Effector memory CD4-positive, alpha-beta T cell (primary cell): Measurements from ENCODE around the gene ASB1.

Experiments
- DNase-seq, 3 donors: peaks; one replicate each; pipeline ENCODE4 v3.0.0-alpha.2; 2020
- H3K27ac ChIP-seq: 2 replicates; pipeline ENCODE4 v1.7.0; 2013; ENCODE audit warnings: mild to moderate bottlenecking, low read length, moderate library complexity; ENCODE audit not compliant: insufficient read depth, poor library complexity, severe bottlenecking
- H3K27me3 ChIP-seq: replicated peaks from 2 replicates; pipeline ENCODE4 v1.7.0; 2013; ENCODE audit warnings: mild to moderate bottlenecking, low read length; ENCODE audit not compliant: insufficient read depth, control insufficient read depth, poor library complexity, severe bottlenecking
- H3K36me3 ChIP-seq: 2 replicates; pipeline ENCODE4 v1.7.0; 2013; ENCODE audit warnings: mild to moderate bottlenecking, low read length, moderate library complexity; ENCODE audit not compliant: control insufficient read depth, insufficient read depth
- H3K4me1 ChIP-seq: 2 replicates; pipeline ENCODE4 v1.7.0; 2013; ENCODE audit warnings: low read length, mild to moderate bottlenecking; ENCODE audit not compliant: control insufficient read depth, insufficient read depth, poor library complexity, severe bottlenecking
- H3K4me3 ChIP-seq: 2 replicates; pipeline ENCODE4 v1.7.0; 2013; ENCODE audit warnings: low read length, low read depth, mild to moderate bottlenecking; ENCODE audit not compliant: insufficient read depth, poor library complexity, severe bottlenecking
- H3K9me3 ChIP-seq: 2 replicates; pipeline ENCODE4 v1.7.0; 2013; ENCODE audit warnings: mild to moderate bottlenecking, low read length, moderate library complexity; ENCODE audit not compliant: control insufficient read depth

Gene ASB1

DNA sequence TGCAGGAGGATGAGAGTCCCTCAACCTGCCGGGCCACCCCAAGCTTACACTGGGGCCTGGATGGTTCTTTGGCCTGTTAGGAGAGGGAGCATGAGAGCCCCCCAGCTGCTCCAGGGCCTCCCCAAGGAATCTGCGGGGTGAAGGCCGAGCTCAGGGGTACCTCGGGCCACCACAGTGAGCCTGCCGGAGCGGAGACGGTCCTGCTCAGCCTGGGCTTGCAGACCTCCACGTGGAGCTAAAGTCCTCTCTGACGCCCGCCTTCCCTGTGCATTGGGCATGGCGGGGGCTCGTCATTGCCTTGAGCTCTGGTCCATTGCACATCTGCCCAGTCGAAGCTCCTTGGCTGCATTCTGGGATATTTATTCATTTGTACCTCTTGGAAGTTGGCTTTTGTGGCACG, 62.7 kb downstream of the ASB1 start:
- Histone ChIP-seq H3K27ac (no peak overlapping the region), H3K4me1 (peaks cover 13% of the 10 kb centered on the region), H3K36me3 (no peaks in the 10 kb centered on the region), H3K9me3 (no peaks in the 10 kb centered on the region), H3K4me3 (no peak overlapping the region), H3K27me3 (no peaks in the 10 kb centered on the region)
- DNase-seq: no peak

- Histone ChIP-seq H3K27me3 (no peaks in the 10 kb centered on the region), H3K27ac (no peak overlapping the region), H3K36me3 (no peaks in the 10 kb centered on the region), H3K4me3 (no peak overlapping the region), H3K4me1 (peaks cover 17% of the 10 kb centered on the region), H3K9me3 (no peaks in the 10 kb centered on the region)
- DNase-seq: no peak
Measured at GRCh38 chr2:238489896-238490295, 63.2 kb downstream of the ASB1 start.

DNA sequence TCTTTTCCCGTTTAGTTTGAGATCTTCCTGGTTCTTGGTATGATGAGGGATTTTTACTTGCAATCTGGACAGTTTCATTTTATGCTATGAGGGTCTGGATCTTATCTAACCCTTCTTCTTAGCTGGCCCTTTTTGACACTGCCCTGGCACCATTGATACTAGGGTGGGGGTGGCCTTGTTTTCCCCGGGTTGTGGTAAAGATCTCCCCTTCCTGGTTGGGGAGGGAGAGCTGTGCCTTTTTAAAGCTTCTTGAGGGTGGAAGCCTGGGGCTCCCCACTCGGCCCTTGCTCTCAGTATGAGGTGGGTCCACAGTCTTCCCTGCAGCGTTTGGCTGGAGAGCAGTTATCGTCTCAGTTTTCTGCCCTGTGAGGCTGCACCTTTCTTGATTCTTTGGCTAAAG, 66.1 kb downstream of the ASB1 start:
- no peak for DNase-seq
- no peaks in the 10 kb centered on the region for H3K9me3 ChIP-seq

GRCh38 chr2:238493411-238493810, 66.7 kb downstream of the ASB1 start:
- DNase-seq: no peak
- Histone ChIP-seq H3K9me3 (no peaks in the 10 kb centered on the region), H3K36me3 (no peaks in the 10 kb centered on the region), H3K27ac (no peak overlapping the region), H3K4me1 (peaks cover 17% of the 10 kb centered on the region), H3K27me3 (no peaks in the 10 kb centered on the region), H3K4me3 (no peak overlapping the region)

More for the DNA sequence above, 66.1 kb downstream of the ASB1 start:
- Histone ChIP-seq H3K36me3 (no peaks in the 10 kb centered on the region), H3K4me1 (peaks cover 17% of the 10 kb centered on the region), H3K27ac (no peak overlapping the region), H3K27me3 (no peaks in the 10 kb centered on the region), H3K4me3 (no peak overlapping the region)

DNA sequence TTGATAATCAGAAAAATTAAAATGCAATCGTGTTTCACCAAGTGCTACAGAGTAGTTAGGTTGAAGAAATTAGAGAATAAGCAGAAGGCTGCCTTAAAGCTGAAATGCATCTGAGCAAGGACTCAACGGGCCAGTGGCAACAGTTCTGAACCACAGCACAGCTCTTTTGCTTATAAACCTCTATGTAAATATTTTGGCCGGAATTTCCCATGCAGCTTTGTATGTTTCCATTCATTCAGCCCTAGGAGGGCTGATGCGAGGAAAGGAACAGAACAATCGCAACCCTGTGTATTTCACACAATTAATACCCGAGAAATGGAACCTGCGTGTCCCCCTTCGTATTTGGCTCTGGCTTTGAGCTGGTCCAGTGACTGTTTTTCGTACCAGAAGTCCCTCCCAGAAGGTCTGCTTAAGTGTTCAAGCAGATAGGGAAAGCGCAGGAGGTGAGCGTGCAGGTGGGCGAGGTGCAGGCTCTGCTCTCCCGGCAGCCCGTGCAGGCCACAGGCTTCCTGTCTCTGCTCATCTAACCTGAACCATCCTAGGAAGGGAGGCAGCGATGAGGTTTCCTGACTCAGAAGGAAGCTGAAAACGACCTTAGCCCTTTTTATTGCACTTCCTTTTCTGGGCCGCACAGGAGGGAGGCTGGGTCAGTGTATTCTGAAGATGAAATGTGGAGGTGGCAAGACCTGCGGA, 67.3 kb downstream of the ASB1 start:
- no peak overlapping the region for H3K4me3 ChIP-seq
- no peaks in the 10 kb centered on the region for H3K9me3 ChIP-seq
- H3K36me3 ChIP-seq: no peaks in the 10 kb centered on the region
- H3K4me1 ChIP-seq: peaks cover 17% of the 10 kb centered on the region
- no peak for DNase-seq
- H3K27ac ChIP-seq: no peak overlapping the region
- no peaks in the 10 kb centered on the region for H3K27me3 ChIP-seq

- Histone ChIP-seq H3K9me3 (no peaks in the 10 kb centered on the region), H3K27ac (no peak overlapping the region), H3K4me3 (no peak overlapping the region), H3K27me3 (no peaks in the 10 kb centered on the region), H3K36me3 (no peaks in the 10 kb centered on the region), H3K4me1 (peaks cover 17% of the 10 kb centered on the region)
- DNase-seq: no peak
Measured at GRCh38 chr2:238494573-238494961, 67.8 kb downstream of the ASB1 start.

DNA sequence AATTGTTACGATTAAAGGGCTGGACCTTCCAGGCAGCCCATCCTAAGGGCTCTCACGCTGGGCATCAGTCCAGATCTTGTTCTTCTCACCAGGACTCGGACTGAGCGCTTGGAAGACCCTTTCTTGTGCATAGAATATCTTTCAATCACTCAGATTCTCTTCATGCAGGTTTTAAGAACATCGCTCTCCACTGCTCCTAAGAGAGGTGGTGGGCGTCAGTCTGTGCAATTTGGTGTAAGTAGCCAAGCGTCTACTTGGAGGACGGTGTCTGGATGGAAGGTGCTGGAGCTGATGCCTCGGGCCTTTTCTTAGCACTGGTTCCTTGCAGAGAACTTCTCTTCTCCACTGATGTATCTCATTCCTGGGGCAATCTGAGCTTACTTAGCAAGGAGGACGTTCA, 68.7 kb downstream of the ASB1 start:
- Histone ChIP-seq H3K4me3 (no peak overlapping the region), H3K4me1 (peaks cover 17% of the 10 kb centered on the region), H3K9me3 (no peaks in the 10 kb centered on the region), H3K36me3 (no peaks in the 10 kb centered on the region), H3K27me3 (no peaks in the 10 kb centered on the region), H3K27ac (no peak overlapping the region)
- DNase-seq: no peak

DNA sequence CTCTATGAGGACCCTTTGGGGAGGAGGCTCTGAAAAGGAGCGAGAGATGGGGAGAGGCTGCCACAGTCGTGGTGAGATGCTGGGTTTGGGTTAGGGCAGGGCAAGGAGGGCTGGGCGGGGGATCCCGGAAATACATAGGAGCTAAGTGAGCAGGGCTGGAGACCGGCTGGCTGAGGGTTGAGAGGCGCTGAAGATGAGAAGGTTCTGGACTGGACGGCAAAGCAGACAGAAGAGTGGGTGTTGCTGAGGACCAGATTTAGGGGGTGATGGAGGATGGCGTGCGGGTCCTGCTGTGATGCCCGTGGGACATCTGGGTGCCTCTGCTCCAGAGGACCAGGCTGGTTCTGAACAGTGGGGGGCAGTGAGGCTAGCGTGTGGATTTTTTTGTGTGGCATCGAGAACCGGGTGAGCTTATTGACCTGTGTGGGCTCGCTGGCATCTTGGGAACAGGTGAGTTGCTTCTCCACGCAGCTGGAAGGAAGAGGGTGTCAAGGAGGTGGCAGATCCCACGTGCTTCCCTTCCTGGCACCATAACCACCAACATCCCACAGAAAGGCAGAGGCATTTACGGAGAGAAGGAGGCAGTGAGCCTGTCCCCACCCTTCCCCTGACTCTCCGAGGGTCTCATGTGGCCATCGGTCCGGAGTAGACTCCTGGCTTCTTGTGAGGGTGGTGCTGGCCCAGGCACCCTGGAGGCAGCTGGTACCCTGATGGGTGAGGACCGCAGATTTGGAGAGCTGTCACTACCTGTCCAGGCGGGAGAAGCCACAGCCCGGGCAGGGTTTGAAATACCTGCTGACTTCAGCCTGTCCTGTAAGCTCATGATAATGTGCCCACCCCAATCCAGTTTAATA, 70.3 kb downstream of the ASB1 start:
- no peak for DNase-seq
- no peak overlapping the region for H3K27ac ChIP-seq
- no peaks in the 10 kb centered on the region for H3K27me3 ChIP-seq

DNA sequence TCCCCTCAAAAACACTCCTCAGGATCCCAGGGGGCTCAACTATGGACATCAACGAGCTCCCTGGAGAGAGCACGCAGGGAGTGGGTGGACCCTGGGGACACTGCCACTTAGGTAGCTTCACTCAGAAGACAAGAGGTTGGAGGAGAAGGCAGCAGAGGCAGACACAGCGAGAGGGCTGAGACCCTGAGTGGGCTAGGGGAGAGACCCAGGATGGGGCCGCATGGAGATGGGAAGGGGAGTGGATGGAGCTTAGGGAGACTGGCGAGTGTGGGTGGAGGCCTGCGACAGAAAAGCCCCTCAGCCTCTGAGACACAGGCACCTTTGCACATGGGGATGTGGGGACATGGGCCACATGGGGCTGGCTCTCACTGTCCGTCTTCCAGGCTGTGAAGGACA, 70.9 kb downstream of the ASB1 start:
- H3K27me3 ChIP-seq: no peaks in the 10 kb centered on the region
- no peak overlapping the region for H3K27ac ChIP-seq
- DNase-seq: no peak
- H3K9me3 ChIP-seq: no peaks in the 10 kb centered on the region
- H3K36me3 ChIP-seq: no peaks in the 10 kb centered on the region
- peaks cover 17% of the 10 kb centered on the region for H3K4me1 ChIP-seq
- no peak overlapping the region for H3K4me3 ChIP-seq

More for the DNA sequence above, 70.3 kb downstream of the ASB1 start:
- Histone ChIP-seq H3K9me3 (no peaks in the 10 kb centered on the region), H3K4me3 (no peak overlapping the region), H3K4me1 (peaks cover 17% of the 10 kb centered on the region), H3K36me3 (no peaks in the 10 kb centered on the region)

- H3K27ac ChIP-seq: no peak overlapping the region
- H3K4me3 ChIP-seq: no peak overlapping the region
- no peaks in the 10 kb centered on the region for H3K27me3 ChIP-seq
- no peaks in the 10 kb centered on the region for H3K9me3 ChIP-seq
- H3K36me3 ChIP-seq: no peaks in the 10 kb centered on the region
- peaks cover 14% of the 10 kb centered on the region for H3K4me1 ChIP-seq
- DNase-seq: no peak
Measured at GRCh38 chr2:238498188-238498587, 71.5 kb downstream of the ASB1 start.
